GM21381 (cell line): ENCODE measurements around the gene ZNF124.

Experiments used
- ATAC-seq: cut with Tn5 transposase; IDR thresholded peaks from one replicate; pipeline ENCODE4 v1.9.1; 2021; ENCODE audit warnings: mild to moderate bottlenecking, moderate library complexity; ENCODE audit not compliant: unreplicated experiment

ZNF124 gene

GRCh38 chr1:247114351-247115140 lies 57.3 kb downstream of the ZNF124 start:
- ATAC-seq: no peak

GRCh38 chr1:247113733-247114271 lies 58.0 kb downstream of the ZNF124 start:
- no peak for ATAC-seq

GRCh38 chr1:247113094-247113497 lies 58.7 kb downstream of the ZNF124 start:
- ATAC-seq: no peak

- no peak for ATAC-seq
Measured at GRCh38 chr1:247112479-247112781, 59.4 kb downstream of the ZNF124 start.

- no peak for ATAC-seq
Measured at GRCh38 chr1:247111700-247112478, 59.9 kb downstream of the ZNF124 start.

GRCh38 chr1:247111259-247111699 lies 60.5 kb downstream of the ZNF124 start:
- ATAC-seq: no peak

- no peak for ATAC-seq
Measured at GRCh38 chr1:247110627-247111258, 61.1 kb downstream of the ZNF124 start.

GRCh38 chr1:247107694-247108093 lies 64.1 kb downstream of the ZNF124 start:
- no peak for ATAC-seq

- ATAC-seq: no peak
Measured at GRCh38 chr1:247105966-247106365, 65.9 kb downstream of the ZNF124 start.
